H9 (cell line): ENCODE measurements around the gene VAV1. TPM values are rescaled to one million over a fixed set of nuclear protein-coding genes. Genes with fewer than 3 reads are reported as not detected.

Experiments used
- DNase-seq: peaks from one replicate; pipeline ENCODE4 v3.0.0-alpha.2; 2017
- H2AFZ ChIP-seq: one replicate; pipeline ENCODE4 v1.6.1; 2013; ENCODE audit warnings: mild to moderate bottlenecking, low read length, control low read depth, moderate library complexity
- H2AK5ac ChIP-seq: 2 replicates; pipeline ENCODE4 v1.6.1; 2013; ENCODE audit warnings: low read length, control low read depth, mixed read lengths; ENCODE audit not compliant: insufficient read length
- H2BK120ac ChIP-seq: one replicate; pipeline ENCODE4 v1.6.1; 2013; ENCODE audit warnings: low read depth, mild to moderate bottlenecking, low read length, control low read depth, inconsistent platforms; ENCODE audit not compliant: poor library complexity, severe bottlenecking
- H2BK12ac ChIP-seq: 2 replicates; pipeline ENCODE4 v1.6.1; 2013; ENCODE audit warnings: low read length, control low read depth, mixed read lengths, low read depth; ENCODE audit not compliant: insufficient read length
- H2BK15ac ChIP-seq: 2 replicates; pipeline ENCODE4 v1.6.1; 2013; ENCODE audit warnings: low read depth, low read length, control low read depth
- H2BK20ac ChIP-seq: one replicate; pipeline ENCODE4 v1.6.1; 2013; ENCODE audit warnings: low read depth, mild to moderate bottlenecking, low read length, control low read depth, inconsistent platforms; ENCODE audit not compliant: poor library complexity, severe bottlenecking
- H2BK5ac ChIP-seq: 2 replicates; pipeline ENCODE4 v1.6.1; 2013; ENCODE audit warnings: low read length, control low read depth, mixed read lengths; ENCODE audit not compliant: insufficient read length
- H3K14ac ChIP-seq: 2 replicates; pipeline ENCODE4 v1.6.1; 2013; ENCODE audit warnings: low read length, control low read depth; ENCODE audit not compliant: insufficient read depth
- H3K18ac ChIP-seq: 2 replicates; pipeline ENCODE4 v1.6.1; 2013; ENCODE audit warnings: low read depth, mild to moderate bottlenecking, mixed read lengths, low read length, control low read depth; ENCODE audit not compliant: insufficient read length
- H3K23ac ChIP-seq: 2 replicates; pipeline ENCODE4 v1.6.1; 2013; ENCODE audit warnings: low read length, control low read depth, mixed read lengths, low read depth; ENCODE audit not compliant: insufficient read length
- H3K23me2 ChIP-seq: 2 replicates; pipeline ENCODE4 v1.6.1; 2013; ENCODE audit warnings: low read depth, mild to moderate bottlenecking, mixed read lengths, low read length, control low read depth; ENCODE audit not compliant: insufficient read length, poor library complexity, severe bottlenecking
- H3K27ac ChIP-seq: 2 replicates; pipeline ENCODE4 v1.5.1; 2013; ENCODE audit warnings: low read length, control low read depth, mixed read lengths, low read depth; ENCODE audit not compliant: insufficient read length
- H3K27me3 ChIP-seq: 2 replicates; pipeline ENCODE4 v1.6.1; 2013; ENCODE audit warnings: low read length, control low read depth, inconsistent platforms; ENCODE audit not compliant: insufficient read depth
- H3K4ac ChIP-seq: 2 replicates; pipeline ENCODE4 v1.6.1; 2013; ENCODE audit warnings: low read depth, mild to moderate bottlenecking, control low read depth, inconsistent platforms, low read length, moderate library complexity
- H3K4me1 ChIP-seq: 2 replicates; pipeline ENCODE4 v1.6.1; 2013; ENCODE audit warnings: low read length, control low read depth, inconsistent platforms; ENCODE audit not compliant: insufficient read depth
- H3K4me2 ChIP-seq: 2 replicates; pipeline ENCODE4 v1.6.1; 2013; ENCODE audit warnings: low read length, control low read depth, mixed read lengths; ENCODE audit not compliant: insufficient read length, insufficient read depth
- H3K56ac ChIP-seq: 2 replicates; pipeline ENCODE4 v1.6.1; 2013; ENCODE audit warnings: low read depth, mild to moderate bottlenecking, mixed read lengths, low read length, control low read depth; ENCODE audit not compliant: insufficient read length
- H3K79me1 ChIP-seq: 2 replicates; pipeline ENCODE4 v1.6.1; 2013; ENCODE audit warnings: low read depth, mild to moderate bottlenecking, moderate library complexity, low read length, control low read depth, inconsistent platforms; ENCODE audit not compliant: insufficient read depth, poor library complexity, severe bottlenecking
- H3K79me2 ChIP-seq: 2 replicates; pipeline ENCODE4 v1.6.1; 2013; ENCODE audit warnings: low read length, control low read depth, inconsistent platforms; ENCODE audit not compliant: insufficient read depth
- H3K9ac ChIP-seq: 2 replicates; pipeline ENCODE4 v1.6.1; 2013; ENCODE audit warnings: low read length, control low read depth, mixed read lengths; ENCODE audit not compliant: insufficient read length; ENCODE audit errors: extremely low read depth
- H3K9me3 ChIP-seq: one replicate; pipeline ENCODE4 v1.6.1; 2013; ENCODE audit warnings: low read depth, low read length, inconsistent platforms; ENCODE audit not compliant: control insufficient read depth
- H3T11ph ChIP-seq: one replicate; pipeline ENCODE4 v1.6.1; 2013; ENCODE audit warnings: mild to moderate bottlenecking, low read length, control low read depth, inconsistent platforms
- H4K20me1 ChIP-seq: one replicate; pipeline ENCODE4 v1.6.1; 2013; ENCODE audit not compliant: control insufficient read depth, insufficient read length, insufficient read depth
- H4K5ac ChIP-seq: 2 replicates; pipeline ENCODE4 v1.6.1; 2013; ENCODE audit warnings: low read depth, mild to moderate bottlenecking, mixed read lengths, low read length, control low read depth; ENCODE audit not compliant: insufficient read length
- H4K8ac ChIP-seq: replicated peaks from 2 replicates; pipeline ENCODE4 v1.6.1; 2013; ENCODE audit warnings: low read length, control low read depth, mixed read lengths, low read depth; ENCODE audit not compliant: insufficient read length
- H4K91ac ChIP-seq: 2 replicates; pipeline ENCODE4 v1.6.1; 2013; ENCODE audit warnings: low read depth, mild to moderate bottlenecking, moderate library complexity, mixed read lengths, low read length, control low read depth; ENCODE audit not compliant: insufficient read length
- H3K27ac Mint-ChIP-seq, 3 experiments: 2 replicates in 2 of 3; 3 replicates in 1 of 3; pipeline ENCODE4 v1.8.0; 2020 to 2021; ENCODE audit warnings: mixed read lengths in 3 of 3, mild to moderate bottlenecking in 1 of 3, moderate library complexity in 1 of 3
- H3K27me3 Mint-ChIP-seq: 2 replicates; pipeline ENCODE4 v1.8.0; 2021; ENCODE audit warnings: low read depth, mild to moderate bottlenecking, moderate library complexity, mixed read lengths
- H3K36me3 Mint-ChIP-seq, 3 experiments: 2 replicates in 2 of 3; 3 replicates in 1 of 3; pipeline ENCODE4 v1.8.0; 2020 to 2021; ENCODE audit warnings: low read depth in 3 of 3, mixed read lengths in 3 of 3; ENCODE audit not compliant: insufficient read depth in 1 of 3
- H3K4me1 Mint-ChIP-seq, 2 experiments: 2 replicates each; pipeline ENCODE4 v1.8.0; 2020; ENCODE audit warnings: mixed read lengths in 2 of 2
- H3K4me3 Mint-ChIP-seq, 2 experiments: 2 replicates in 1 of 2; 3 replicates in 1 of 2; pipeline ENCODE4 v1.8.0; 2020 to 2021; ENCODE audit warnings: mild to moderate bottlenecking in 2 of 2, mixed read lengths in 2 of 2, moderate library complexity in 1 of 2
- H3K9me3 Mint-ChIP-seq, 2 experiments: 2 replicates in 1 of 2; 3 replicates in 1 of 2; pipeline ENCODE4 v1.8.0; 2020; ENCODE audit warnings: mild to moderate bottlenecking in 2 of 2, mixed read lengths in 2 of 2, moderate library complexity in 1 of 2
- CTCF ChIP-seq: fragments of 200-600 bp; sonication (generic); conservative IDR thresholded peaks from 3 replicates; pipeline ENCODE4 v1.8.0; 2021; ENCODE audit warnings: antibody characterized with exemption, mild to moderate bottlenecking
- WGBS: extraction: QIAGEN DNeasy Blood & Tissue Kit; methylation state at CpG from one replicate; pipeline ENCODE4 v1.1.7; 2013; ENCODE audit warnings: missing lambda C conversion rate, low lambda C conversion rate, mixed read lengths; ENCODE audit not compliant: insufficient read length; ENCODE audit errors: extremely low coverage; 5-methylcytosine and 5-hydroxymethylcytosine counted together
- total RNA-seq: library from RNA; stranded (reverse); gene quantifications from 2 replicates; pipeline ENCODE4 v1.2.1, GENCODE V29; 2021

The VAV1 gene
- total RNA-seq, 1 experiment from 2014 or later, result 0.90 TPM

DNA sequence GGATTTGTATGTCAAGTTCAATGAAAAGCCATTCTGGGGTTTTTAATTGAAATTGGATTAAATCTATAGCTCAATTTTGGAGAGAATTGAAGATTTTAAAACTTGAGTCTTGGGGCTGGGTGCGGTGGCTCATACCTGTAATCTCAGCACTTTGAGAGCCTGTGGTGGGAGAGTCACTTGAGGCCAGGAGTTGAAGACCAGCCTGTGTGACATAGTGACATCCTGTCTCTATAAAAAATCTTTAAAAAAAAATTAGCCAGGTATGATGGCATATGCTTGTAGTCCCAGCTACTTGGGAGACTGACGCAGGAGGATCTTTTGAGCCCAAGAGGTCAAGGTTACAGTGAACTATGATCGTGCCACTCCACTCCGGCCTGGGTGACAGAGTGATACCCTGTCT, 41.2 kb downstream of the VAV1 start:
- Histone ChIP-seq H3T11ph (no peak overlapping the region), H3K4me2 (no peak overlapping the region), H3K14ac (no peak overlapping the region), H3K23me2 (no peaks in the 10 kb centered on the region), H3K23ac (no peak overlapping the region), H2AFZ (no peak overlapping the region), H2AK5ac (no peak overlapping the region), H4K8ac (no peak overlapping the region), H4K20me1 (no peaks in the 10 kb centered on the region), H2BK12ac (no peak overlapping the region), H3K9me3 (no peaks in the 10 kb centered on the region), H2BK15ac (no peak overlapping the region), H3K79me2 (no peaks in the 10 kb centered on the region), H3K4me1 (no peaks in the 10 kb centered on the region), H3K27ac (no peak overlapping the region), H2BK20ac (no peak overlapping the region), H3K27me3 (no peaks in the 10 kb centered on the region), H3K79me1 (no peaks in the 10 kb centered on the region), H3K9ac (no peak overlapping the region), H4K91ac (no peak overlapping the region), H4K5ac (no peak overlapping the region), H2BK5ac (no peak overlapping the region), H2BK120ac (no peak overlapping the region), H3K56ac (no peak overlapping the region), H3K4ac (no peak overlapping the region), H3K18ac (no peak overlapping the region)
- DNase-seq, result no peak
- peaks cover 30% of the 10 kb centered on the region for H3K27me3 Mint-ChIP-seq
- no peaks in the 10 kb centered on the region for H3K4me1 Mint-ChIP-seq
- H3K9me3 Mint-ChIP-seq, result peaks cover 18 to 78% of the 10 kb centered on the region in 2 experiments
- no peak overlapping the region for H3K27ac Mint-ChIP-seq
- peaks cover 0 to 7% (median 6%) of the 10 kb centered on the region in 3 experiments; a peak in 5 of 7 replicates for H3K36me3 Mint-ChIP-seq
- no peak overlapping the region for H3K4me3 Mint-ChIP-seq
- WGBS, result no CpG with 5 or more reads among the region's 4 CpGs
- no peak for TF ChIP-seq CTCF
